HL-60 (cell line): ENCODE measurements around the gene TAF5L.
A peak's percentile ranks its signal among the peaks of the same experiment; 100 is the strongest.

Experiments used
- DNase-seq, 2 experiments: peaks; one replicate each; pipeline ENCODE4 v3.0.0-alpha.2; 2010 to 2020; ENCODE audit warnings: low read depth in 1 of 2, low spot score in 1 of 2
- H3K27ac ChIP-seq: fragments of 250-450 bp; sonication (Bioruptor Pico); replicated peaks from 2 replicates; pipeline ENCODE4 v1.5.1; 2020; ENCODE audit warnings: mild to moderate bottlenecking, moderate library complexity
- H3K27me3 ChIP-seq: fragments of 250-450 bp; sonication (Bioruptor Pico); 2 replicates; pipeline ENCODE4 v1.5.1; 2021; ENCODE audit warnings: mild to moderate bottlenecking, moderate library complexity; ENCODE audit not compliant: insufficient read depth, poor library complexity, severe bottlenecking
- H3K4me3 ChIP-seq: replicated peaks from 2 replicates; pipeline ENCODE4 v1.5.1; 2011; ENCODE audit warnings: mild to moderate bottlenecking, control low read depth, low read length; ENCODE audit not compliant: insufficient read depth
- GABPA ChIP-seq: IDR thresholded peaks from 2 replicates; pipeline ENCODE4 v1.6.1; 2012; ENCODE audit warnings: low read depth
- POLR2AphosphoS5 ChIP-seq: IDR thresholded peaks from 2 replicates; pipeline ENCODE4 v1.6.1; 2012; ENCODE audit warnings: low read depth
- SPI1 ChIP-seq: IDR thresholded peaks from 2 replicates; pipeline ENCODE4 v1.6.1; 2012; ENCODE audit warnings: low read depth, mild to moderate bottlenecking, borderline replicate concordance
- long read RNA-seq: library from polyadenylated mRNA; unstranded; transcript quantifications from one replicate; pipeline ENCODE4 v2.0.0, GENCODE V29; 2020
- TF ChIP-seq, protein P1 (sequence below): IDR thresholded peaks from one replicate; pipeline ENCODE4 v1.5.1; 2011; ENCODE audit warnings: low read length, control low read depth, inconsistent platforms; ENCODE audit not compliant: insufficient read depth
- TF ChIP-seq, protein P2 (sequence below): IDR thresholded peaks from 2 replicates; pipeline ENCODE4 v1.6.1; 2012; ENCODE audit warnings: low read depth; ENCODE audit not compliant: insufficient replicate concordance

Gene TAF5L
- long read RNA-seq, partial matches to known transcripts: 1 of 12 reads
- long read RNA-seq, other reads (novel, unspliced or antisense): 11 of 12 reads

- Histone ChIP-seq H3K27ac (peak within 1 kb of the TSS; percentile 84), H3K4me3 (peak within 1 kb of the TSS; percentile 99), H3K27me3 (no peaks in the 10 kb centered on the region)
- TF ChIP-seq SPI1 (no peak), POLR2AphosphoS5 (peak; percentile 49; the same call in 1 of the 2 replicates), GABPA (peak; percentile 34; the same call in 1 of the 2 replicates)
- TF ChIP-seq, protein P1, sequence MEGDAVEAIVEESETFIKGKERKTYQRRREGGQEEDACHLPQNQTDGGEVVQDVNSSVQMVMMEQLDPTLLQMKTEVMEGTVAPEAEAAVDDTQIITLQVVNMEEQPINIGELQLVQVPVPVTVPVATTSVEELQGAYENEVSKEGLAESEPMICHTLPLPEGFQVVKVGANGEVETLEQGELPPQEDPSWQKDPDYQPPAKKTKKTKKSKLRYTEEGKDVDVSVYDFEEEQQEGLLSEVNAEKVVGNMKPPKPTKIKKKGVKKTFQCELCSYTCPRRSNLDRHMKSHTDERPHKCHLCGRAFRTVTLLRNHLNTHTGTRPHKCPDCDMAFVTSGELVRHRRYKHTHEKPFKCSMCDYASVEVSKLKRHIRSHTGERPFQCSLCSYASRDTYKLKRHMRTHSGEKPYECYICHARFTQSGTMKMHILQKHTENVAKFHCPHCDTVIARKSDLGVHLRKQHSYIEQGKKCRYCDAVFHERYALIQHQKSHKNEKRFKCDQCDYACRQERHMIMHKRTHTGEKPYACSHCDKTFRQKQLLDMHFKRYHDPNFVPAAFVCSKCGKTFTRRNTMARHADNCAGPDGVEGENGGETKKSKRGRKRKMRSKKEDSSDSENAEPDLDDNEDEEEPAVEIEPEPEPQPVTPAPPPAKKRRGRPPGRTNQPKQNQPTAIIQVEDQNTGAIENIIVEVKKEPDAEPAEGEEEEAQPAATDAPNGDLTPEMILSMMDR: no peak
- TF ChIP-seq, protein P2, sequence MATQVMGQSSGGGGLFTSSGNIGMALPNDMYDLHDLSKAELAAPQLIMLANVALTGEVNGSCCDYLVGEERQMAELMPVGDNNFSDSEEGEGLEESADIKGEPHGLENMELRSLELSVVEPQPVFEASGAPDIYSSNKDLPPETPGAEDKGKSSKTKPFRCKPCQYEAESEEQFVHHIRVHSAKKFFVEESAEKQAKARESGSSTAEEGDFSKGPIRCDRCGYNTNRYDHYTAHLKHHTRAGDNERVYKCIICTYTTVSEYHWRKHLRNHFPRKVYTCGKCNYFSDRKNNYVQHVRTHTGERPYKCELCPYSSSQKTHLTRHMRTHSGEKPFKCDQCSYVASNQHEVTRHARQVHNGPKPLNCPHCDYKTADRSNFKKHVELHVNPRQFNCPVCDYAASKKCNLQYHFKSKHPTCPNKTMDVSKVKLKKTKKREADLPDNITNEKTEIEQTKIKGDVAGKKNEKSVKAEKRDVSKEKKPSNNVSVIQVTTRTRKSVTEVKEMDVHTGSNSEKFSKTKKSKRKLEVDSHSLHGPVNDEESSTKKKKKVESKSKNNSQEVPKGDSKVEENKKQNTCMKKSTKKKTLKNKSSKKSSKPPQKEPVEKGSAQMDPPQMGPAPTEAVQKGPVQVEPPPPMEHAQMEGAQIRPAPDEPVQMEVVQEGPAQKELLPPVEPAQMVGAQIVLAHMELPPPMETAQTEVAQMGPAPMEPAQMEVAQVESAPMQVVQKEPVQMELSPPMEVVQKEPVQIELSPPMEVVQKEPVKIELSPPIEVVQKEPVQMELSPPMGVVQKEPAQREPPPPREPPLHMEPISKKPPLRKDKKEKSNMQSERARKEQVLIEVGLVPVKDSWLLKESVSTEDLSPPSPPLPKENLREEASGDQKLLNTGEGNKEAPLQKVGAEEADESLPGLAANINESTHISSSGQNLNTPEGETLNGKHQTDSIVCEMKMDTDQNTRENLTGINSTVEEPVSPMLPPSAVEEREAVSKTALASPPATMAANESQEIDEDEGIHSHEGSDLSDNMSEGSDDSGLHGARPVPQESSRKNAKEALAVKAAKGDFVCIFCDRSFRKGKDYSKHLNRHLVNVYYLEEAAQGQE: no peak
- peak; percentile 80 to 82 for DNase-seq
Measured at GRCh38 chr1:229625915-229626831, at the start of gene TAF5L, which contains the start of gene URB2. Gene TAF5L (minus strand): TSS chr1:229626122. CDS start chr1:229614482, 11,640 bp downstream. Gene URB2 (plus strand): TSS chr1:229626247. CDS start chr1:229627634, 1,387 bp downstream.

DNA sequence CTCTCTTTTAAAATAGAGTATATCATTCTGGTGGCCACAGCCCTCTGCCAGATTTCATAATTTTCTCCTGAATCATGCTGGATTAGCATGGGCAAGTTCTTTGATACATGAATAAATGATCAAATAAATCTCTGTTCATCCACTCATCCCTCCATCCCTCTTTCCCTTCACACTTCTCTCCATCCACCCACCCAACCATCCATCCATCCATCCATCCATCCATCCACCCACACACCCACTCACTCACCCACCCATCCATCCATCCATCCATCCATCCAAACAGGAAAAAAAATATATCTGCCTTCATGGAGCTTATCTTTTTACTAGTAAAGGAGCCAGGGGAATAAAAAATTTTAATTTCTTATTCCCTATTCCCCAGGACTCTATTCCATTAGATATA, 49.5 kb upstream of the TAF5L start:
- H3K27ac ChIP-seq: no peak overlapping the region
- TF ChIP-seq GABPA (no peak), SPI1 (no peak)
- no peak for DNase-seq
- H3K27me3 ChIP-seq: no peaks in the 10 kb centered on the region
- H3K4me3 ChIP-seq: no peak overlapping the region

- Histone ChIP-seq H3K27ac (no peak overlapping the region), H3K4me3 (no peak overlapping the region), H3K27me3 (no peaks in the 10 kb centered on the region)
- TF ChIP-seq, protein P2: no peak
- TF ChIP-seq, protein P1: no peak
- TF ChIP-seq SPI1 (no peak), GABPA (no peak), POLR2AphosphoS5 (no peak)
- no peak for DNase-seq
Measured at GRCh38 chr1:229674042-229674441, 48.1 kb upstream of the TAF5L start.

- DNase-seq: no peak
- Histone ChIP-seq H3K27ac (no peak overlapping the region), H3K4me3 (no peak overlapping the region), H3K27me3 (no peaks in the 10 kb centered on the region)
- TF ChIP-seq GABPA: no peak
- TF ChIP-seq, protein P1: no peak
- TF ChIP-seq SPI1: no peak
- no peak for TF ChIP-seq POLR2AphosphoS5
- TF ChIP-seq, protein P2: no peak
Measured at GRCh38 chr1:229672246-229672645, 46.3 kb upstream of the TAF5L start.
